Right lobe of liver (tissue), 4 donors: ENCODE measurements around the gene RAPGEF3.

Experiments
- CTCF ChIP-seq, 4 donors: fragments of 200-600 bp in 3 of 4; fragments of 450-650 bp in 1 of 4; IDR thresholded peaks; one replicate each; pipeline versions ENCODE4 v1.5.1 to v1.8.0; 2016 to 2022; ENCODE audit warnings: antibody characterized with exemption in 4 of 4, mild to moderate bottlenecking in 2 of 4
- POLR2A ChIP-seq: fragments of 450-650 bp; IDR thresholded peaks from one replicate; pipeline ENCODE4 v1.6.1; 2017; ENCODE audit warnings: antibody characterized with exemption, mild to moderate bottlenecking
- donor health status: DM: no; HTN: no; CAD: no.
- donor health status: DM: no; HTN: no; CAD: no.
- donor health status: DM: no; HTN: yes; CAD: no.

GRCh38 chr12:47732504-47732903, 26.2 kb downstream of the RAPGEF3 start:
- no peak for TF ChIP-seq POLR2A
- TF ChIP-seq CTCF (IDR thresholded peaks at IDR 0.05) = no peak
